NCI-H1092 (cell line): Measurements from ENCODE around the gene PNRC1.
A peak's percentile ranks its signal among the peaks of the same experiment; 100 is the strongest.
"Not testable (repeated sequence)": the region's sequence is repeated elsewhere in the genome, so short reads cannot be mapped to it uniquely, and the experiment has no call there.

Experiments
- DNase-seq: peaks from one replicate; lab custom pipeline; 2025; lab: John Stamatoyannopoulos, UW

PNRC1 gene

DNA sequence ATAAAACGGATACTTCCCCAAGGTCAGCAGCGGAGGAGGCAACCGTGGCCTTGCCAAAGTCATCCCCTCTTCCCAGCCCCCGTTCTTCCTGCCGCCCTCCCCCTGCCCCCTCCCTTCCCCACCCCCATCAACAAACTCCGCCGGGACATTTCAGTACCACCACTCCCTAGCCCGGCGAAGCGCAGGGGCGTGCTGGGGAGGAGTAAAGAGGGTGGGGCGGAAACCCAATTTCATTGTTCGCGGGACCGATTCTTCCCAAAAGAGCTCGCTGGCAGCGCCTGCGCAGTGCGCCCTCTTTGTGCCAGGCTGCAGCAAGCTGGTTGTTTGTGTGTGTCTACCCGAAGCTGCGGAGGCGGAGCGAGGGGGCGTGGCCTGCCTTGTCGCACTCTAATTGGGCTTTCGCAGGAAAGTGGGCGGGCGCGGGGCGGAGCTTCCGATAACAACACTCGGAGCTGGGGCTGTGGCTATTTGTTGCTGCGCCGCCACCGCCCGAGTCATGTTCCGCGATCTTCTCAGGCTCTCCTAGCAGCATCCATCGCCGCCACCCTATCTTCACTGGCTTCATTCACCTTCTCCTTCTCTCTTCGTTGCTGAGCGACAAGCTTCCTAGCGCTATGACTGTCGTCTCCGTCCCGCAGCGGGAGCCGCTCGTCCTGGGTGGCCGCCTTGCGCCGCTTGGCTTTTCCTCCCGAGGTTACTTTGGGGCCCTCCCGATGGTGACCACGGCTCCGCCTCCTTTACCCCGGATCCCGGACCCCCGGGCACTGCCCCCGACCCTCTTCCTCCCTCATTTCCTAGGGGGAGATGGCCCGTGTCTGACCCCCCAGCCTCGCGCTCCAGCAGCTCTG is at the start of gene PNRC1:
PNRC1 (plus strand) TSS at position 471 of the 848 bp plus-strand sequence; CDS start at position 615, 144 bp downstream.
- DNase-seq: peak; percentile 97

DNA sequence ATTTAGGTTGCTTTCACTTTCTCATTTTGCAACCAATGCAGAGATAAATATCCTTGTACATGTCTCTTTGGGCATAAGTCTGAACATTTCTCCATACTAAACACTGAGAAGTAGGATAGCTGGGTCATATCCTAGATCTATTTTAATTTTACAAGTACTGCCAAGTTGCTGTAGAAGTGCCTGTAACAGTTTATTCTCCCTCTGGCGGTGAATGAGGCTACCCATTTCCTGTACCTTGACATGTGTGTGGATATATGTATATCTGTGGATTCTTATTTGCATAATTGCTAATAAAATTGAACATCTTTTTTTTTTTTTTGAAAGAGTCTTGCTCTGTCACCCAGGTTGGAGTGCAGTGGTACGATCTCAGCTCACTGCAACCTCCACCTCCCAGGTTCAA is 48.0 kb upstream of the PNRC1 start:
- DNase-seq: no peak

DNA sequence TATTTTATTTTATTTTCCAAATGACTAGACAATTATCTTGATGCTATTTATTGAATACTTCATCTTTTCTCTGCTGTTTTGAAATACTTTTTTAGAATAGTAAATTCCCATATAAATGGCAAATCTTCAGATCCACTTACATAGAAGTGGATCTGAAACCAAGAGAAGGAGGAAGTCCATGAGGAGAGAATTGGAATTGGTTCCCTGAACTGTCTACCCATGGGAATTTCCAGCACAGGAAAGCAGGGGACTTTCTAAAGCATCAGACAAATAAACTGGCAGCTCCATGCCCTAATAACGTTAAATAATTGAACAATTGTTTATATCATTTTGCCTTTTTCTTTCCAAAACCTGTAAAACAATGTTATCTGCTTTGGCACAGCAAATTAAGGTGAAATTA is 47.1 kb upstream of the PNRC1 start:
- DNase-seq: no peak

DNA sequence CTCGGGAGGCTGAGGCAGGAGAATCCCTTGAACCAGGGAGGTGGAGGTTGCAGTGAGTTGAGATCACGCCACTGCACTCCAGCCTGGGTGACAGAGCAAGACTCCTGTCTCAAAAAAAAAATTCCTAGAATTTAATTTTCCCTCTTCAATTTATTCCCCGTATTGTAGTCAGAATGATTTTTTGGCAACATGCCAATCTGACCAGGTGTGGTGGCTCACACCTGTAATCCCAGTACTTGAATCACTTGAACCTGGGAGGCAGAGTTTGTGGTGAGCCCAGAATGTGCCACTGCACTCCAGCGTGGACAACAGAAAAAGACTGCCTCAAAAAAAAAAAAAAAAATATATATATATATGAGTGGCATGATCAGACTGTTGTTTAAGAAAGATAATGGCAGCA is 46.4 kb upstream of the PNRC1 start:
- not testable (repeated sequence) for DNase-seq

DNA sequence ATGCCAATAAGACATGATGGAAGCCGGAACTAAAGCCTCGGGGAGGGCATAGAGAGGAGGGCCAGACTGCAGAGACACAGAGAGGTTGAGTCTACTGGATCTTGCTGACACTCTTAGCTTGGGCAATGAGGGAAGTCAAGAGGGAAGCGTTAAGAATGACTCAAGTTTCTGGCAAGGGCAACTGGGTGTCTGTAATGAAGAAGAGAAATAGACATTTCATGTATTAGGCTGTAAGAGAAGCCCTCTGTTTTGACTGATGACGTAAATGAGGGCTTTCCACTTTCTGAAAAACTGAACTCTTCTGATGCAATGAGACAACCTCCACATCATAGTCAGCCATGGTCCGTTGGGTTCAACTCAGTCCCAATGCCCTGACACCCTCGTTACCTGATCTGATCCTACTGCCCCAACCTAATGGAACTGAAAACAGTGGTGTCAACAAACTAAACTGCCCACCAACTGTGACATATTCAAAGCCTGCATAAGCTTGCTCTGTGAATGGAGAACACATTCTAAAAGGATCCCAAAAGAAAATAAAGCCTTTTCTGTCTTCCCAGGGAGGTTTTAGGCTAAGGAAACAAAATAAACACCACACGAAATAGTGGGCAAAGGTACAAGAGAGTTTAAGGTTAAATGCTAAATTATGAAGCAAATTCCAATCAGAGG is 45.8 kb upstream of the PNRC1 start:
- DNase-seq: no peak

DNA sequence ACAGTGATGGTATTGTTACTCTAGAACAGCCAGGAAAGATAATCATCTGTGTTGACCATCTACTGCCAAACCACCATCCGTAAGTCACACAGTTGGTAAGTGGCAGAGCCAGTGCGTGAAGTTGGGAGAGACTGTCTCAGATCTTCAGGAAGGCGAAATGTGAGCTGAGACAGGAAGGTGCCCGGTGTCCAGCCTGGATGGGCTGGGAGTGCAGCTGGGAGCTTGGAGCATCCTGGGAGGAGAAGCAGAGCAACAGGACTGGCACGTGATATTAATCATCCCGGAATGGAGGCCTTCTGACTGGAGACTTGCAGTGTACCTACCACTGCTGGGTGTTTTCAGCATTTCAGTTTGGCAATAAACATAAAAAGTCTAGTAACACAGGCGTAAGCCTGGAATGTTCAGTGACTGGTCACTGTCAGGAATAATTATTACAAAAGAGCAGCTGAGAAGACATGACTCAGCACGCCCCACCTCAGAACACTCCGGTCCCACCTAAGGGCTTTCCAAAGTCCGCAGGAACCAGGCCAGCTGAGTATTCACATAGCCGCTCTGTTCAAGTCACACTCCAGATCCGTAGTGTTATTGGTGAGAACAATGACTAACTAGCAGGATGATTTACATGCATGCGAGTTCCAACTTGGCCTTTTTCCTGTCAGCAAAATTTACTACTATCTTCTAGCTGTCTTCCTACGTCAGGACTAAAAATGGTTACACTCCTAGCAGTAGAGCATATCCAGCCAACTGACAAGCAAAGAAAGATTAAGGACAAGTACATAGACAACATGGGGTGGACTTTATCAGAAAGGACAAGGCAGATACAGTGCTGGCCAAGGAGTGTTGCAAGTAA is 45.1 kb upstream of the PNRC1 start:
- DNase-seq: no peak

DNA sequence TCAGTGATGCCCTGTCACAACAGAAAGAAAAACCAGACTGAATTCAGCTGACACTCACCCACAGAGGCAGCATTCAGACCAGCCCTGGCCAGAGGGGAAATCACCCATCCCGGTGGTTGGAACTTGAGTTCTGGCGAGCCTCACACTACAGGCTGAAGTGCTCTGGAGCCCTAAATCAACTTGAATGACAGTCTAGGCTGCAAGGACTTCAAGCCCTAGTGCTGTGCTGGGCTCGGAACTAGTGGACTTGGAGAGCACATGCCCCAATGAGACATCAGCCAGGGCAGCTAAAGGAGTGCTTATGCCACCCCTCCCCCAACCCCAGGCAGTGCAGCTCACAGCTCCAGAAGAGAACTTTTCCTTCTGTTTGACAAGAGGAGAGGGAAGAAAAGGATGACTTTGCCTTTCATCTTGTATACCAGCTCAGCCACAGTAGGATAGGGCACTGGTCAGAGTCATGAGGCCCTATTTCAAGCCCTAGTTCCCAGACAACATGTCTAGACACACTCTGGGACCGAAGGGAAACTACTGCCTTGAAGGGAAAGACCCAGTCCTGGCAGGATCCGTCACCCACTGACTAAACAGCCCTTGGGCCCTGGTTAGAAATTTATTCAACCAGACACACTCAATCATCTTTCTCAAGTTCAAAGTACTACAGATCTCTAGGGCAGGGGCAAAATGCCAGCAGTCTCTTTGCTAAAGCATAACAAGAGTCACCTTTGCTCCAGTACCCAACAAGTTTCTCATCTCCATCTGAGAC is 43.2 kb upstream of the PNRC1 start:
- DNase-seq: no peak

DNA sequence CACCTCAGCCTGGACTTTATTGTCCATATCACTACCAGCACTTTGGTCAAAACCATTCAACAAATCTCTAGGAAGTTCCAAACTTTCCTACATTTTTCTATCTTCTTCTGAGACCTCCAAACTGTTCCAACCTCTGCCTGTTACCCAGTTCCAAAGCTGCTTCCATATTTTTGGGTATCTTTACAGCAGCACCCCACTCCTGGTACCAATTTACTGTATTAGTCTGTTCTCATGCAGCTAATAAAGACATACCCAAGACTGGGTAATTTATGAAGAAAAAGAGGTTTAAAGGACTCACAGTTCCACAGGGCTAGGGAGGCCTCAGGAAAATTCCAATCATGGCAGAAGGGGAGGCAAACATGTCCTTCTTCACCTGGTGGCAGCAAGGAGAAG is 42.7 kb upstream of the PNRC1 start:
- not testable (repeated sequence) for DNase-seq

DNA sequence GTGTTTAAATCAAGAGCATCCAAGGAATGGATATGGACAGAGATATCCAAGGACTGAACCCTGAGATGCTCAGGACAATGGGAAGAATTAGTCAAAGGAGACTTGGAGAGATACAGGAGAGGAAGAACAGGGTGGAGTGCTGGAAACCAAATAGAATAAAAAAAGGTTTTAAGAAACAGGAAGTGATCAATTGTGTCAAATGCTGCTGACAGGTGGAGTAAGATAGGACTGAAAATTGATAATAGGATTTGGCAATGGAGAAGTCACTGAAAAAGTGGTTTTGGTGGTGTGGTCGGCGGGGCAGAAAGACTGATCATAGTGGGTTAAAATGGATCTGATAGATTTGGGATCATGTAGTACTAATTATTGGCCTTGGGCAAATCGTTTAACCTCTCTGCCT is 37.9 kb upstream of the PNRC1 start:
- DNase-seq: no peak

DNA sequence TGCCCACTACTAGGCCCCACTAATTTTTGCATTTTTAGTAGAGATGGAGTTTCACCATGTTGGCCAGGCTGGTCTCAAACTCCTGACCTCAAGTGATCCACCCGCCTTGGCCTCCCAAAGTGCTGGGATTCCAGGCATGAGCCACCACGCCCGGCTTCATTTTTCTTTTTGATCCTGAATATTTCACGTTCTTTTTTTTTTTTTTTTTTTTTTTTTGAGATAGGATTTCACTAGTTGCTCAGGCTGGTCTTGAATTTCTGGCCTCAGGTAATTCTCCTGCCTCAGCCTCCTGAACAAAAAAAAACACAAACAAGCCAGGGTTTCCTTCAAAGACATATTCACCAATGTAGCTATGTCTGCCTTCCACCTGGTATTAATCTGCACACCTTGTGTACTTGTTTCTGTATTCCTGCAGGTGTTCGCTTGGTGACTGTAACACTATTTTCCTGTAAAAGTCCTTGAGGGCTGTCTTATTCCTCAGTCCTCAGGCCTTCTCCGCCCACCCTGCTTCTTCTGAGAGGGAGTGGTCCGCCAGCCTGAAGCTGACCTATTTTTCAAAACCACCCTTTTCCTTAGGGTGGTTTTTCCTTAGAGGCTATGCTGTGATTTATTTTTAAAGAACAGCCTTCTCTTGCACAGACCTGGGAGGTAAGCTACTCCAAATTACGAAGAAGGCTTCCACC is 36.1 kb upstream of the PNRC1 start:
- no peak for DNase-seq

DNA sequence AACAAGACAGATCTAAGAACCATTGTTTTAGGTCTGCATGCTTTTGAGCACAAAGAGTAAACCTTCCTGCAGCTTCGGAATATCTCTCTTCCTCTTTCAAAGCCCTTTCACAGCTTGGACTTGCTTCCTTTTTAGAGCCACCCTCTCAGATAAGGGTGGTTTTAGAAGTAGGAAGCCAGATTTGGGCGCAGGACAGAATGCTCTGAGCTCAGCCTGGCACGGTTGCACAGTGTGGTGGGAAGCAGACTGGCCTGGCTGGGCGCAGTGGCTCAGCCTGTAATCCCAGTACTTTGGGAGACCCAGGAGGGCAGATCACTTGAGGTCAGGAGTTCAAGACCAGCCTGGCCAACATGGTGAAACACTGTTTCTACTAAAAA is 35.6 kb upstream of the PNRC1 start:
- no peak for DNase-seq

DNA sequence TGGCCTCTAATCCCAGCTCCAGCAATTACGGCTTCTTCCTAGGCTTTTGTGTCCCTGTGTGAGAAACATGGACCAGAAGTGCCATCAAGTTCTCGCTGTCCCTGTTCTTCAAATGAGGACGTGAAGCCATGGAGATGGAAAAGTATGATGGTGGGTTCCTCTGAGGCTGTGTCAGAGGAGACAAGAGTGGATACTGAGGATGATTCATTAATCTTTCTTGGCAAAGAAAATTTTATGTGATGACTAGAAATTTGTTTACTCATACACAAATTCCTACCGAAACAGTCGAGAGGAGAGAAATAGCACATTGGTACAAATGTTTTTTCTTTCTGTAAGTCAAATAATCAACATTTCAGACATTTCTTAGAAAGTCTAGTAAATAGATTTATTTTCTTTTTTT is 35.0 kb upstream of the PNRC1 start:
- DNase-seq: no peak

DNA sequence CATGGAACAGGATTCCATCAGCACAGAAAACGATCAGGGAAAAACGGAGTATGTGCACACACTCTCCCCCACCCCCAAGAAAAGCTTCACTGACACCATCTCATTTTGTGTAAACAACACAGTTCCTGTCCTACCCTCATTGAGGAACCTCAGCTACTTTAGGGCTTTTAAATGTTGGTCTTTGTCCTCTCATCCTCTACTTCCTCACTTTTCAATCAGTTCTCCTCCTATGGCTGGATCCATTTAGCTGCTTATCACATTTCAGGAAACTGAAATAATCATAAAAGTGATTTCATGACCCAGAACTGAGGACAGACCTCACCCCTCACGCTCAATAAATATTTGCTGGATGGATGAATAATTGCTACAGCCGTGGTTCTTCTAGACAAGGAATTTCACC is 33.1 kb upstream of the PNRC1 start:
- DNase-seq: no peak

DNA sequence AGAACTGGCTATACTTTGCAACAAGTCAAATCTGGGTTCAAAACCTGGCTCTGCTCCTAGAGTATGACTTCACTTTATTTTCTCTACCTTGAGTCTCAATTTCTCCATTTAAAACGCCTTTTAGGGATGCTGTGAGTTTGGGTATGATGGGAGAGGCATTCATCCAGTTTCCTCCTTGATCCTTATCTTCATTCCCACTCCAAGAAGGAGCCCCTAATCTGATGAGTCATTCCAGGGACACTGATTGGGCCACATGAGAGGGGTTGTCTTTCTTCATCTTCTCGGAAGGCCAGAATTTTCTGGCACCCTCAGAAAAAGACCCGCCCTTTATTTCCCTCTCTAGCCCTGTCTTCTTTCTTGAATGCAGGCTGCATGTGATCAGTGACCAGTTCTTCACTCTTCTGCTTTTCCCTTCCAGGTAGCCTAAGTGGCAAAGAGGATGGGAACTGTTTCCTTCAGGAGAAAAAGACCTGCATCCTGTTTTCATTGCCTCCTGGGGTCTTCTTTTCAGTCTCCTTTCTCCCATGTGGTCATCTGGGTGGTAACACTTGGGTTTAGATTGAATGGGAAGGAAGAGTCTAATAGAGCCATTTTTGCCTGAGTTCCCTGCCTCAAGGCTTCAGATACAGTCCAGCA is 32.1 kb upstream of the PNRC1 start:
- DNase-seq: no peak

DNA sequence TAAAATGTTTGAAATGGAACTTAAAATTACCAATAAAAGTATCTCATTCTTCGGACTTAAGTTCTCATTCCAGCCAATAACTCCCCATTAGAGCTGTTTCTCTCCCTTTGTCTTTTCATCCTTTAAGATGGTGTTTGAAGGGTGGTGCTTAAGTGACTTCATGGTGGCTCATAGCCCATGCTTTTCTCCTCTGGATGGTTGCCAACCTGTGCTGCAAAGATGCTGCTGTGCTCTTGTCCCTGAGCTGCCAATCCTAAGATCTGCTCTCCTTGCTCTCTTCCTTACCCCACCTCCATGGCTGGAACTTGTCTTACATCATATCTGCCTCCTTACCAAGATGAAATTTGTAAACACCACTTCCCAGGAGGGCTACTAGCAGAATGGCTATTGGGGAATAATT is 31.6 kb upstream of the PNRC1 start:
- DNase-seq: no peak

DNA sequence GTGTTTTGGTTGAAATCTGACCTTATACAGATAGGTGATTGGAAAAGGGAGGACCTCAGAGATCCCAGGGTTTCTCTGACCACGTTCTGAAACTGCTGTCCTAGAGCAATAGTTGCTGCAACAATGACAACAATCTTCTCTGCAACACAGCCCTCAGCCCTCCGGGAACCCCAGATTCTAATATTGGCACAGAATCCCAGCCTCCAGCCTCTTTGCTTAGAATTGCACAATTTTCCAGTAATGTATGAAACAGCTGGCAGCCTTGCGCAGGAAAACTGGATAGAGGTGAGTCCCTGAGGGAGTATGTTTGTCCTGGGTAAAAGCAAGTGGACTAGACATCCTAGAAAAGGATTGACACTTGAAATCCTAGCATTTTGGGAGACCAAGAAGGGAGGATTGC is 30.4 kb upstream of the PNRC1 start:
- no peak for DNase-seq

DNA sequence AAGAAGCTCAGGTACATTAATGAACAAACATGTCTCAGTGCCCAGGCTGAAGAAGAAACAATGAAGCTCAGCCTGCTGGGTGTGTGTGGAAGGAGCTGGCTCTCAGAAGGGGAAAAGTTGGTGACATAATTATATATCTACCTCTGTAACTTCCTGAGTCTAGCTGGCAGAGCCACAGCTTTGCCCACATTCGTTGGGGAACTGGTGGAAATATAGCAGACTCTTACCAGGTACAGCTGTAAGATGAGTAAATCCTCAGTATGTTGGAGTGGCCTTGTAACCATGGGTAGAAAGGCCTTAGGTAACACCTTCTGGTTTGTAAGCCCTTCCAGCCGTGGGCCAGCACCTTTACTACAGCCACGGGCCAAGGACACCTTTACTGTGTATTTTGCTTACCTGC is 29.9 kb upstream of the PNRC1 start:
- DNase-seq: no peak

DNA sequence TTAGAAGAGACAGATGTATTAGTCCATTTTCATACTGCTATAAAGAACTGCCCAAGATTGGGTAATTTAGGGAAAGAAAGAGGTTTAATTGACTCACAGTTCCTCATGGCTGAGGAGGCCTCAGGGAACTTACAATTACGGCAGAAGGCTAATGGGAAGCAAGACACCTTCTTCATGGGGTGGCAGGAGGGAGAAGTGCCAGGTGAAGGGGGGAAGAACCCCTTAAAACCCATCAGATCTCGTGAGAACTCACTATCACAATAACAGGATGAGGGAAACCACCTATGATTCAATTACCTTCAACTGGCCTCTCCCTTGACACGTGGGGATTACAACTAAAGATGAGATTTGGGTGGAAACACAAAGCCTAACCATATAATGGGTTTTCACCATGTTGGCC is 28.9 kb upstream of the PNRC1 start:
- DNase-seq: no peak

DNA sequence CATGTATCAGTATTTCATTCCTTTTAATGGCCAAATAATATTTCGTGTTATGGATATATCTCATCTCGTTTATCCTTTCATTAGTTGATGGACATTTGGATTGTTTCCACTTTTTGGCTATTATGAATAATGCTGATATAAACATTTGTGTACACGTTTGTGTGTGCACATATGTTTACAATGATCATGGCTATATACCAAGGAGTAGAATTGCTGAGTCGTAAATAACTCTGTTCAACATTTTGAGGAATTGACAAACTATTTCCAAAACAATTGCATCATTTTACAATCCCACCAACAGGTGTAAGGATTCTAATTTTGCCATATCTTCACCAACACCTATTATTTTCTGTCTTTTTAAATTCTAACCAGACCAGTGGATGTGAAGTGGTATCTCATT is 26.3 kb upstream of the PNRC1 start:
- DNase-seq: no peak

DNA sequence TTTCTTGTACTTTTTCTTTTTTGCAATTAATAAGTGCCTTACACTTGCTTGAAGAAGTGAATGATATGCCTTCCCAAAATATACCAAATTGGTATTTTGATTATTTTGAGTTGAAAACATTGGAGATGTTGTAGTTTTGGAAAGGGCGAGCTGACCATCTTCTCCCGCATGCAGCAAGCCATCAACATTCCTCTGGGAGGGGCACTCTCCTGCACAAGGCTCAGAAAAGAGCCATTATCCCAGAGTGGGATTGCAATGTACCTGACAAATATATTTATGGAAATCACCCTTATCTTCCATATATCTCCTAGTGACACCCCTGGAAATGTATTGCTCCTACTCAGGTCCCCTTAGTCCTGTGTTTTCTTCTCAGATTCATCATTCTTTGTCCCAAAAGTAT is 22.8 kb upstream of the PNRC1 start:
- DNase-seq: no peak

DNA sequence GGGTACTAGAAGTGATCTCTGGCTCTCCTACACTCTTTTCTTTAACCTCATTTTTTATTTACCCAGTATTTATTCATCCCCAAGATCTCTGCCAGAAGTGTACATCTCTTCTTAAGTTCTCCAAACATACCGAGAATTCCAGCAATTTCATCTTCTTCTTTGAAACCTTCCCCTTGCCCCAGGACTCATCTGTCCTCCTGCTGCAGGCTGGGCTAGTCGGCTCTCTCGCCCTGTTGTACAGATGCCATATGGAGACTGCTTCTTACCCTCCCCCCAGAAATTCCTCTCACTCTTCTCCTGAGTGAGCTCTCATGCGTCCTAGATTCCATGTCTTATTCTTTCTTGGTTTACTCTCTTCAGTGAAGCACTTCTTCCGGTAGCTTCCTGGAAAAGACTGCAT is 21.9 kb upstream of the PNRC1 start:
- no peak for DNase-seq
